ENCODE data around the gene HMX1.

GRCh38 chr4:8846046-8846720 is 25.5 kb downstream of the HMX1 start:
- TF ChIP-seq CTCF (IDR thresholded peaks at IDR 0.05 in 2 of 3, conservative IDR thresholded peaks at IDR 0.05 in 1 of 3; ENCODE audit: control insufficient read depth in 2 of 3, extremely low read depth in 1 of 3, insufficient read depth in 1 of 3, low read depth in 3 of 3, low read length in 3 of 3) (no peak), MTA3 (IDR thresholded peaks at IDR 0.05; ENCODE audit: borderline replicate concordance, low read length) (no peak), EP300 (IDR thresholded peaks at IDR 0.05; ENCODE audit: borderline replicate concordance in 1 of 2, control insufficient read depth in 1 of 2, low read depth in 2 of 2, low read length in 2 of 2) (no peak), RAD51 (IDR thresholded peaks at IDR 0.05) (no peak), POLR2AphosphoS5 (IDR thresholded peaks at IDR 0.05; ENCODE audit: low read length) (no peak), IRF3 (IDR thresholded peaks at IDR 0.05) (no peak), CHD1 (IDR thresholded peaks at IDR 0.05; ENCODE audit: low read depth, low read length) (no peak), SIN3A (IDR thresholded peaks at IDR 0.05; ENCODE audit: low read depth, low read length) (no peak), MYC (IDR thresholded peaks at IDR 0.05; ENCODE audit: insufficient read depth, insufficient read length, insufficient replicate concordance, low read length, severe bottlenecking) (no peak), CREB1 (IDR thresholded peaks at IDR 0.05; ENCODE audit: low read depth) (no peak)
